GM12878 (cell line): Measurements from ENCODE around the gene AOC3. TPM values are rescaled to one million over a fixed set of nuclear protein-coding genes. Genes with fewer than 3 reads are reported as not detected.

Source experiments
- ATAC-seq: fragments of 200-7000 bp; cut with Tn5 transposase; 3 replicates; pipeline ENCODE4 v1.9.1; 2020; ENCODE audit warnings: mild to moderate bottlenecking, moderate library complexity
- BruUV-seq: library from RNA; stranded (reverse); fragments of 400-500 nt; replicated peaks from 2 replicates; lab custom pipeline; 2021; lab: Mats Ljungman, UMichigan
- CTCF ChIA-PET: fragments of 300-600 bp; sonication (Branson Sonifier 250); formaldehyde crosslinking; extraction: SDS; loops from one replicate; lab custom pipeline; 2021; ENCODE audit warnings: inconsistent platforms; lab: Yijun Ruan, JAX
- POLR2A ChIA-PET: fragments of 350-600 bp; formaldehyde crosslinking; extraction: SDS; loops from one replicate; lab custom pipeline; 2021; ENCODE audit warnings: inconsistent platforms; lab: Charles Lee
- RAD21 ChIA-PET: fragments of 300-600 bp; sonication (Branson Sonifier 250); formaldehyde crosslinking; loops from one replicate; lab custom pipeline; 2023; ENCODE audit warnings: antibody characterized with exemption; ENCODE audit not compliant: unreplicated experiment; lab: Charles Lee
- SMC1A ChIA-PET: fragments of 300-600 bp; sonication (Branson Sonifier 250); formaldehyde crosslinking; loops from one replicate; lab custom pipeline; 2023; ENCODE audit not compliant: unreplicated experiment, uncharacterized antibody; lab: Charles Lee
- DNase-seq: peaks from one replicate; pipeline ENCODE4 v3.0.0-alpha.2; 2011; ENCODE audit warnings: low read depth, low spot score
- FAIRE-seq: peaks from 3 replicates; lab custom pipeline; 2011; peaks lifted over from hg19 to GRCh38; lab: Jason Lieb, UNC
- H2AFZ ChIP-seq: 2 replicates; pipeline ENCODE4 v1.6.0; 2011; ENCODE audit warnings: low read depth, low read length, control low read depth; ENCODE audit not compliant: control insufficient read depth
- H3K27ac ChIP-seq: 2 replicates; pipeline ENCODE4 v1.5.1; 2011; ENCODE audit warnings: control low read depth; ENCODE audit not compliant: control insufficient read depth, insufficient read depth
- H3K27me3 ChIP-seq, 2 experiments: replicated peaks in 1 of 2; 2 replicates each; pipeline versions ENCODE4 v1.6.0 to v1.6.1; 2011; ENCODE audit warnings: low read length in 1 of 2; ENCODE audit not compliant: control insufficient read depth in 2 of 2, insufficient read depth in 2 of 2
- H3K36me3 ChIP-seq, 2 experiments: 2 replicates each; pipeline ENCODE4 v1.5.1; 2011; ENCODE audit warnings: low read length in 1 of 2; ENCODE audit not compliant: control insufficient read depth in 2 of 2, insufficient read depth in 2 of 2
- H3K4me1 ChIP-seq: 2 replicates; pipeline ENCODE4 v1.6.1; 2011; ENCODE audit warnings: mild to moderate bottlenecking, low read length, moderate library complexity, mixed read lengths; ENCODE audit not compliant: control insufficient read depth, insufficient read depth
- H3K4me2 ChIP-seq: 2 replicates; pipeline ENCODE4 v1.6.0; 2011; ENCODE audit warnings: control low read depth; ENCODE audit not compliant: control insufficient read depth, insufficient read depth
- H3K4me3 ChIP-seq: fragments of 200-600 bp; sonication (generic); 2 replicates; pipeline ENCODE4 v1.5.1; 2016
- H3K79me2 ChIP-seq: 2 replicates; pipeline ENCODE4 v1.6.0; 2011; ENCODE audit warnings: low read length; ENCODE audit not compliant: control insufficient read depth, insufficient read depth
- H3K9ac ChIP-seq: 2 replicates; pipeline ENCODE4 v1.8.0; 2011; ENCODE audit warnings: low read length, control low read depth, mixed read lengths; ENCODE audit not compliant: control insufficient read depth, insufficient read depth
- H3K9me3 ChIP-seq: replicated peaks from 3 replicates; pipeline ENCODE4 v1.5.1; 2011; ENCODE audit warnings: mild to moderate bottlenecking, low read length; ENCODE audit not compliant: control insufficient read depth, insufficient read depth
- H4K20me1 ChIP-seq: 2 replicates; pipeline ENCODE4 v1.6.0; 2011; ENCODE audit not compliant: control insufficient read depth, insufficient read depth
- ASH2L ChIP-seq: fragments of 300-600, 200-600 bp; sonication (generic); IDR thresholded peaks from 2 replicates; pipeline ENCODE4 v1.6.1; 2017; ENCODE audit warnings: low read depth, mild to moderate bottlenecking, borderline replicate concordance
- BRCA1 ChIP-seq: IDR thresholded peaks from 2 replicates; pipeline ENCODE4 v1.6.1; 2011; ENCODE audit warnings: low read depth, low read length, improper control_type of control experiment
- CBX3 ChIP-seq: fragments of 200-600 bp; sonication (generic); IDR thresholded peaks from 2 replicates; pipeline ENCODE4 v1.6.1; 2016; ENCODE audit warnings: low read depth, borderline replicate concordance
- CREM ChIP-seq: IDR thresholded peaks from 2 replicates; pipeline ENCODE4 v1.6.1; 2014; ENCODE audit warnings: antibody characterized with exemption, low read depth
- GABPA ChIP-seq: IDR thresholded peaks from 2 replicates; pipeline ENCODE4 v1.6.1; 2014; ENCODE audit warnings: antibody characterized with exemption, low read depth, mild to moderate bottlenecking, inconsistent platforms
- HDAC6 ChIP-seq: fragments of 200-600 bp; sonication (generic); IDR thresholded peaks from one replicate; pipeline ENCODE4 v1.8.0; 2017; ENCODE audit warnings: antibody characterized with exemption; ENCODE audit not compliant: unreplicated experiment
- JUND ChIP-seq: IDR thresholded peaks from 2 replicates; pipeline ENCODE4 v1.6.1; 2012; ENCODE audit warnings: low read depth, mild to moderate bottlenecking, low read length, improper control_type of control experiment, moderate library complexity
- KLF5 ChIP-seq: fragments of 450-650 bp; IDR thresholded peaks from 2 replicates; pipeline ENCODE4 v1.6.1; 2014; ENCODE audit warnings: mild to moderate bottlenecking; ENCODE audit not compliant: partially characterized antibody
- NFYA ChIP-seq: IDR thresholded peaks from 2 replicates; pipeline ENCODE4 v1.6.1; 2011; ENCODE audit warnings: low read depth, mild to moderate bottlenecking, low read length, improper control_type of control experiment, borderline replicate concordance
- RB1 ChIP-seq: fragments of 450-650 bp; formaldehyde crosslinking; IDR thresholded peaks from 2 replicates; pipeline ENCODE4 v1.6.1; 2017; ENCODE audit warnings: mild to moderate bottlenecking, borderline replicate concordance
- SMC3 ChIP-seq: IDR thresholded peaks from 2 replicates; pipeline ENCODE4 v1.6.1; 2011; ENCODE audit warnings: low read length, improper control_type of control experiment, borderline replicate concordance
- SREBF1 ChIP-seq: IDR thresholded peaks from 2 replicates; pipeline ENCODE4 v1.6.1; 2012; ENCODE audit warnings: mild to moderate bottlenecking, low read length
- YBX1 ChIP-seq: fragments of 450-650 bp; IDR thresholded peaks from 2 replicates; pipeline ENCODE4 v1.6.1; 2016; ENCODE audit warnings: antibody characterized with exemption
- ZNF384 ChIP-seq: IDR thresholded peaks from 2 replicates; pipeline ENCODE4 v1.6.1; 2012; ENCODE audit warnings: low read depth, mild to moderate bottlenecking, low read length, improper control_type of control experiment, borderline replicate concordance
- WGBS: methylation state at CpG from one replicate; pipeline ENCODE4 v1.1.6; 2016; ENCODE audit warnings: low lambda C conversion rate; ENCODE audit not compliant: insufficient replicate concordance, insufficient coverage; ENCODE audit errors: missing lambda C conversion rate; 5-methylcytosine and 5-hydroxymethylcytosine counted together
- in situ Hi-C: fragments of 300-500 bp; cut with MboI; formaldehyde crosslinking; loops from 9 replicates; pipeline ENCODE4 v1.14.3; 2018; ENCODE audit warnings: mixed read lengths
- intact Hi-C: fragments of 100-400 bp; cut with micrococcal nuclease; formaldehyde crosslinking; loops from one replicate; pipeline ENCODE4 v1.14.2; 2022; ENCODE audit not compliant: unreplicated experiment
- polyA plus RNA-seq, 11 experiments: library from polyadenylated mRNA; depleted of rRNA in 4 of 11; unstranded in 6 of 11; stranded (reverse) in 5 of 11; fragments of >200 nt; fragmentation: Nextera tagmentation in 4 of 11; fragmentation: Illumina TruSeq in 1 of 11; extraction: Ambion mirVana in 4 of 11; extraction: Trizol in 1 of 11; gene quantifications; 1 replicate in 1 of 11; 2 replicates in 10 of 11; pipeline versions ENCODE4 v1.2.1 to v1.2.3, GENCODE V29; 2011 to 2016; ENCODE audit warnings: inconsistent platforms in 2 of 11, missing spikeins in 2 of 11, low read depth in 1 of 11
- total RNA-seq, 4 experiments: library from RNA; depleted of rRNA in 3 of 4; stranded (reverse); fragments of >200 nt in 3 of 4; fragmentation: Illumina TruSeq in 1 of 4; extraction: Trizol in 1 of 4; gene quantifications; 2 replicates each; pipeline versions ENCODE4 v1.2.1 to v1.2.3, GENCODE V29; 2013 to 2021
- TF ChIP-seq, protein P1 (sequence below): IDR thresholded peaks from 2 replicates; pipeline ENCODE4 v1.6.1; 2012; ENCODE audit warnings: low read depth, low read length, improper control_type of control experiment
- TF ChIP-seq, protein P2 (sequence below): fragments of 450-650 bp; IDR thresholded peaks from 2 replicates; pipeline ENCODE4 v1.6.1; 2016; ENCODE audit warnings: mild to moderate bottlenecking
- TF ChIP-seq, protein P3 (sequence below): IDR thresholded peaks from 2 replicates; pipeline ENCODE4 v1.6.1; 2012; ENCODE audit warnings: mild to moderate bottlenecking, low read depth, low read length
- TF ChIP-seq, protein P4 (sequence below): IDR thresholded peaks from 2 replicates; pipeline ENCODE4 v1.6.1; 2011; ENCODE audit warnings: low read depth, mild to moderate bottlenecking, low read length, moderate library complexity, borderline replicate concordance; ENCODE audit errors: extremely low read depth

AOC3 gene
- total and polyA plus RNA-seq, 10 of the 15 experiments (the other 5 are each of a cell fraction or from before 2014, with no cell fraction given): 0.02 to 0.91 (median 0.34) TPM; not detected in 2

DNA sequence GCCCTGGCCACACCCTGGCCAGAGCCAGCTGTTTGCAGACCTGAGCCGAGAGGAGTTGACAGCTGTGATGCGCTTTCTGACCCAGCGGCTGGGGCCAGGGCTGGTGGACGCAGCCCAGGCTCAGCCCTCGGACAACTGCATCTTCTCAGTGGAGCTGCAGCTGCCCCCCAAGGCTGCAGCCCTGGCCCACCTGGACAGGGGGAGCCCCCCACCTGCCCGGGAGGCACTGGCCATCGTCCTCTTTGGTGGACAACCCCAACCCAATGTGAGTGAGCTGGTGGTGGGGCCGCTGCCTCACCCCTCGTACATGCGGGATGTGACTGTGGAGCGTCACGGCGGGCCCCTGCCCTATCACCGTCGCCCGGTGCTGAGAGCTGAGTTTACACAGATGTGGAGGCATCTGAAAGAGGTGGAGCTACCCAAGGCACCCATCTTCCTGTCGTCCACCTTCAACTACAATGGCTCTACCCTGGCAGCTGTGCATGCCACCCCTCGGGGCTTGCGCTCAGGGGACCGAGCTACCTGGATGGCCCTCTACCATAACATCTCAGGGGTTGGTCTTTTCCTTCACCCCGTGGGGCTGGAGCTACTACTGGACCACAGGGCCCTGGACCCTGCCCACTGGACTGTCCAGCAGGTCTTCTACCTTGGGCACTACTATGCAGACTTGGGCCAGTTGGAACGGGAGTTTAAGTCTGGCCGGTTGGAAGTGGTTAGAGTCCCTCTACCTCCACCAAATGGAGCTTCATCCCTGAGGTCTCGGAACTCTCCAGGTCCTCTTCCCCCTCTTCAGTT, 6.0 kb upstream of the AOC3 start:
- in situ Hi-C loops (no loop called here), intact Hi-C loops (loop anchor here (10.0 kb wide), 1 partner anchor 150 kb away; the partner anchor contains the start of gene RPL27)
- no peaks in the 10 kb centered on the region for H3K27me3 ChIP-seq
- H3K9me3 ChIP-seq: no peaks in the 10 kb centered on the region
- no peaks in the 10 kb centered on the region for H3K79me2 ChIP-seq
- no peak for FAIRE-seq
- H3K4me2 ChIP-seq: no peak overlapping the region
- no peaks in the 10 kb centered on the region; the same call in 1 of the 2 replicates for H3K4me1 ChIP-seq
- ChIA-PET RAD21 (interaction anchor here (1.4 to 1.5 kb wide), 3 partner anchors 84 to 153 kb away, joined by 4 to 5 read pairs (median 4); partner anchors contain the start of gene RPL27), SMC1A (interaction anchor here (1.2 to 1.3 kb wide), 2 partner anchors 78 to 153 kb away, joined by 3 to 4 read pairs; partner anchors contain the start of gene RPL27), POLR2A (interaction anchor here (0.6 kb wide), 1 partner anchor 315 kb away, joined by 3 read pairs; no protein-coding TSS in a partner anchor), CTCF (interaction anchor here (0.9 to 4.7 kb wide), 4 partner anchors 10 to 153 kb away, joined by 3 to 38 read pairs (median 4); partner anchors contain the start of gene RPL27)
- 95% methylated on average over 24 of the region's 24 CpGs for WGBS
- H3K27ac ChIP-seq: no peak overlapping the region
- peaks cover 14 to 28% of the 10 kb centered on the region in 2 experiments for H3K36me3 ChIP-seq
- no peak overlapping the region for H3K4me3 ChIP-seq
- no peak for ATAC-seq
- DNase-seq: no peak
- BruUV-seq: no TSS peak
- no peaks in the 10 kb centered on the region for H4K20me1 ChIP-seq
- no peak overlapping the region for H3K9ac ChIP-seq
- H2AFZ ChIP-seq: no peak overlapping the region
- TF ChIP-seq, protein P1, sequence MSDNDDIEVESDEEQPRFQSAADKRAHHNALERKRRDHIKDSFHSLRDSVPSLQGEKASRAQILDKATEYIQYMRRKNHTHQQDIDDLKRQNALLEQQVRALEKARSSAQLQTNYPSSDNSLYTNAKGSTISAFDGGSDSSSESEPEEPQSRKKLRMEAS: no peak
- TF ChIP-seq RB1 (no peak), BRCA1 (no peak), ZNF384 (no peak), ASH2L (no peak), HDAC6 (no peak), NFYA (no peak), SREBF1 (no peak), GABPA (no peak), CREM (no peak), CBX3 (no peak), JUND (no peak), SMC3 (no peak), YBX1 (no peak), KLF5 (no peak)
- TF ChIP-seq, protein P2, sequence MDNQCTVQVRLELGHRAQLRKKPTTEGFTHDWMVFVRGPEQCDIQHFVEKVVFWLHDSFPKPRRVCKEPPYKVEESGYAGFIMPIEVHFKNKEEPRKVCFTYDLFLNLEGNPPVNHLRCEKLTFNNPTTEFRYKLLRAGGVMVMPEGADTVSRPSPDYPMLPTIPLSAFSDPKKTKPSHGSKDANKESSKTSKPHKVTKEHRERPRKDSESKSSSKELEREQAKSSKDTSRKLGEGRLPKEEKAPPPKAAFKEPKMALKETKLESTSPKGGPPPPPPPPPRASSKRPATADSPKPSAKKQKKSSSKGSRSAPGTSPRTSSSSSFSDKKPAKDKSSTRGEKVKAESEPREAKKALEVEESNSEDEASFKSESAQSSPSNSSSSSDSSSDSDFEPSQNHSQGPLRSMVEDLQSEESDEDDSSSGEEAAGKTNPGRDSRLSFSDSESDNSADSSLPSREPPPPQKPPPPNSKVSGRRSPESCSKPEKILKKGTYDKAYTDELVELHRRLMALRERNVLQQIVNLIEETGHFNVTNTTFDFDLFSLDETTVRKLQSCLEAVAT: no peak
- TF ChIP-seq, protein P3, sequence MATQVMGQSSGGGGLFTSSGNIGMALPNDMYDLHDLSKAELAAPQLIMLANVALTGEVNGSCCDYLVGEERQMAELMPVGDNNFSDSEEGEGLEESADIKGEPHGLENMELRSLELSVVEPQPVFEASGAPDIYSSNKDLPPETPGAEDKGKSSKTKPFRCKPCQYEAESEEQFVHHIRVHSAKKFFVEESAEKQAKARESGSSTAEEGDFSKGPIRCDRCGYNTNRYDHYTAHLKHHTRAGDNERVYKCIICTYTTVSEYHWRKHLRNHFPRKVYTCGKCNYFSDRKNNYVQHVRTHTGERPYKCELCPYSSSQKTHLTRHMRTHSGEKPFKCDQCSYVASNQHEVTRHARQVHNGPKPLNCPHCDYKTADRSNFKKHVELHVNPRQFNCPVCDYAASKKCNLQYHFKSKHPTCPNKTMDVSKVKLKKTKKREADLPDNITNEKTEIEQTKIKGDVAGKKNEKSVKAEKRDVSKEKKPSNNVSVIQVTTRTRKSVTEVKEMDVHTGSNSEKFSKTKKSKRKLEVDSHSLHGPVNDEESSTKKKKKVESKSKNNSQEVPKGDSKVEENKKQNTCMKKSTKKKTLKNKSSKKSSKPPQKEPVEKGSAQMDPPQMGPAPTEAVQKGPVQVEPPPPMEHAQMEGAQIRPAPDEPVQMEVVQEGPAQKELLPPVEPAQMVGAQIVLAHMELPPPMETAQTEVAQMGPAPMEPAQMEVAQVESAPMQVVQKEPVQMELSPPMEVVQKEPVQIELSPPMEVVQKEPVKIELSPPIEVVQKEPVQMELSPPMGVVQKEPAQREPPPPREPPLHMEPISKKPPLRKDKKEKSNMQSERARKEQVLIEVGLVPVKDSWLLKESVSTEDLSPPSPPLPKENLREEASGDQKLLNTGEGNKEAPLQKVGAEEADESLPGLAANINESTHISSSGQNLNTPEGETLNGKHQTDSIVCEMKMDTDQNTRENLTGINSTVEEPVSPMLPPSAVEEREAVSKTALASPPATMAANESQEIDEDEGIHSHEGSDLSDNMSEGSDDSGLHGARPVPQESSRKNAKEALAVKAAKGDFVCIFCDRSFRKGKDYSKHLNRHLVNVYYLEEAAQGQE: no peak
- TF ChIP-seq, protein P4, sequence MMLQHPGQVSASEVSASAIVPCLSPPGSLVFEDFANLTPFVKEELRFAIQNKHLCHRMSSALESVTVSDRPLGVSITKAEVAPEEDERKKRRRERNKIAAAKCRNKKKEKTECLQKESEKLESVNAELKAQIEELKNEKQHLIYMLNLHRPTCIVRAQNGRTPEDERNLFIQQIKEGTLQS: no peak
